Keratinocyte (primary cell): ENCODE results near the gene MIGA2.

Experiments used
- CTCF ChIP-seq, 3 experiments: IDR thresholded peaks in 1 of 3; conservative IDR thresholded peaks in 1 of 3; optimal IDR thresholded peaks in 1 of 3; 2 replicates in 2 of 3; 3 replicates in 1 of 3; pipeline versions ENCODE3 to v1.5.1; 2011; ENCODE audit warnings: low read length in 3 of 3, mild to moderate bottlenecking in 3 of 3, moderate library complexity in 2 of 3, control low read depth in 1 of 3, inconsistent platforms in 1 of 3; ENCODE audit not compliant: insufficient read depth in 2 of 3; ENCODE audit errors: extremely low read depth in 1 of 3
- EZH2 ChIP-seq: IDR thresholded peaks from one replicate; pipeline ENCODE4 v1.6.1; 2012; ENCODE audit warnings: inconsistent platforms, mild to moderate bottlenecking, low read length, moderate library complexity

- TF ChIP-seq CTCF (optimal IDR thresholded peaks at IDR 0.05 in 1 of 3, IDR thresholded peaks at IDR 0.05 in 1 of 3, conservative IDR thresholded peaks at IDR 0.05 in 1 of 3; ENCODE audit: extremely low read depth in 1 of 3, insufficient read depth in 2 of 3, low read length in 3 of 3) (no peak), EZH2 (no peak)
Observed at GRCh38 chr9:129072171-129072570, 35.7 kb downstream of the MIGA2 start.
